ENCODE results near the gene PRIM1. TPM values are rescaled to one million over a fixed set of nuclear protein-coding genes. Genes with fewer than 3 reads are reported as not detected.
A peak's percentile ranks its signal among the peaks of the same experiment; 100 is the strongest.

Gene PRIM1
- total and polyA plus RNA-seq, 2 of the 4 experiments (the other 2 are of a cell fraction), result 8.6 to 12.0 TPM

DNA sequence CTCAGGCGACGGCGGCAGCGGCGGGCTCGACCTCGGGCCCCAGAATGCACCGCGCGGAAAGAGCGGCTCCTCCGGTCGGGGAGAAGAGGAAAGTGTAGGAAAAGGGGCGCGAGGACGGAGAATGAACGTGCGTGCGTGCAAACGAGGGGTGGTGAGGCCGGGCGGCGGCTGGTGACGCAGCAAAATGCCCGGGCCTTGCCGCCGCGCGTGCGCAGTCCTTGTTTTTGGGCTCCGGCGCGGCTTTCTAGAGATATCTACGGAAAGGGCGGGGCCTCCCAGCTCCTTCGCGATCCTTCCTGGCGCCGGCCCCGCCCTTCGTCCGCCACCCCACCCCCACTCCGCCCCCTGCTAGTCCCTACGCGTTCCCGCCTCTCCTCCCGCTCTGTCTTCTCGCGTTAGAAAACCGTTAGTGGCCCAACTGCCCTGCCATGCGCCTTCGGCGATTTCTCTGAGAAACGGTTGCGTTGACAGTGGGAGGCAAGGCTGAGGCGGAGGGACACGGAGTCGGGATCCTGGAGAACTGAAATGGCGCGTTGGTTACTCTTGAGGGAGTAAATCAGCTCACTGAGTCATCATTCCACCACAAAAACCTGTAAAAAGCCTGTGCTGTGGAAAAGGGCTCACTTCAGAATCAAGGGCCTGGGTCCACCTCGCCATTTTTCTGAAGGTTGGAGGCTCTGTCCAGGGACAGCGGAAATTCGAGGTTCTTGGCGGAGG lies 63.8 kb downstream of the PRIM1 start, which contains the start of gene PTGES3:
Gene PTGES3, minus strand, starts transcription at position 156 of the 717 bp plus-strand sequence. CDS start 285 bp downstream, outside the sequence.
- Histone ChIP-seq H4K91ac (ENCODE audit: insufficient read depth, low read depth, low read length) (peak within 1 kb of the TSS; percentile 89), H4K5ac (ENCODE audit: low read depth, low read length) (peak within 1 kb of the TSS; percentile 81), H3K23ac (ENCODE audit: low read depth, low read length) (peak within 1 kb of the TSS; percentile 99), H3K4me1 (ENCODE audit: control insufficient read depth, insufficient read depth, low read length) (peaks cover 6% of the 10 kb centered on the region), H3K27me3 (ENCODE audit: control insufficient read depth, insufficient read depth, low read length) (no peaks in the 10 kb centered on the region), H3K36me3 (ENCODE audit: control insufficient read depth, insufficient read depth, low read length) (no peaks in the 10 kb centered on the region; the same call in none of the 2 replicates), H4K8ac (ENCODE audit: low read depth in 2 of 2, low read length in 2 of 2) (peak within 1 kb of the TSS; percentile 96 to 99), H3K4me3 (ENCODE audit: insufficient read depth, low read depth, low read length) (peak within 1 kb of the TSS; percentile 93), H2BK15ac (ENCODE audit: low read depth, low read length) (peak within 1 kb of the TSS; percentile 13; the same call in 1 of the 3 replicates), H2BK20ac (ENCODE audit: low read depth, low read length) (0 out of 2 replicates have a peak within 1 kb of the TSS, but pooled peaks have one; percentile 28), H2BK120ac (ENCODE audit: low read depth, low read length) (peak within 1 kb of the TSS; percentile 66), H3K4me2 (ENCODE audit: low read depth, low read length) (peak within 1 kb of the TSS; percentile 82), H3K4ac (ENCODE audit: low read depth, low read length) (peak within 1 kb of the TSS; percentile 92), H3K9me3 (ENCODE audit: control insufficient read depth, insufficient read depth, low read length) (no peaks in the 10 kb centered on the region), H3K9ac (ENCODE audit: low read depth, low read length) (peak within 1 kb of the TSS; percentile 98), H3K9me1 (ENCODE audit: insufficient read depth, low read length) (no peaks in the 10 kb centered on the region), H2BK5ac (ENCODE audit: low read depth, low read length, poor library complexity, severe bottlenecking) (peak within 1 kb of the TSS; percentile 84), H3K14ac (replicated peaks; ENCODE audit: low read depth, low read length) (peak within 1 kb of the TSS; percentile 96), H2AFZ (replicated peaks; ENCODE audit: low read length, poor library complexity) (peak within 1 kb of the TSS; percentile 90), H4K20me1 (ENCODE audit: insufficient read depth, low read length) (peaks cover 39% of the 10 kb centered on the region), H2AK5ac (ENCODE audit: low read depth, low read length) (peak within 1 kb of the TSS; percentile 95), H3K79me1 (ENCODE audit: low read depth in 1 of 2, low read length in 2 of 2) (peaks cover 6 to 15% of the 10 kb centered on the region in 2 experiments; a peak in 3 of 4 replicates), H3K18ac (ENCODE audit: low read depth, low read length) (peak within 1 kb of the TSS; percentile 59), H2AK9ac (replicated peaks; ENCODE audit: low read depth, low read length, poor library complexity) (peak within 1 kb of the TSS; percentile 97), H3K27ac (ENCODE audit: insufficient read depth, low read length) (peak within 1 kb of the TSS; percentile 99), H3K56ac (ENCODE audit: extremely low read depth, insufficient read depth, low read length) (peak within 1 kb of the TSS; percentile 97)
- ChIA-PET CTCF (interaction anchor here (2.2 kb wide), 1 partner anchor 52 kb away, joined by 7 read pairs; no protein-coding TSS in a partner anchor), POLR2A (ENCODE audit: unreplicated experiment) (interaction anchor here (0.6 to 1.3 kb wide), 9 partner anchors 11 to 345 kb away, joined by 3 to 8 read pairs (median 4); partner anchors contain the start of gene NACA)
- intact Hi-C loops (cut with micrococcal nuclease), result loop anchor here (1.0 kb wide), 2 partner anchors 37 to 51 kb away; partner anchors contain the start of gene NACA
- ATAC-seq (ENCODE audit: low read depth), result peak; percentile 94
- dilution Hi-C loops (cut with HindIII; ENCODE audit: low sequenced_read_pairs, unreplicated experiment), result no loop called here
- peak; percentile 96 for DNase-seq
- in situ Hi-C loops (cut with MboI; ENCODE audit: low sequenced_read_pairs), result no loop called here
- BruUV-seq (replicated peaks), result no TSS peak
- WGBS, 2 experiments (ENCODE audit: extremely low coverage in 2 of 2, insufficient read length in 1 of 2), result 1% methylated on average over 12 of the region's 64 CpGs; no CpG with 5 or more reads in 1 of the 2 experiments
- TF ChIP-seq BHLHE40 (IDR thresholded peaks at IDR 0.05; ENCODE audit: low read depth, low read length) (peak; percentile 68), CEBPB (IDR thresholded peaks at IDR 0.05; ENCODE audit: low read depth, low read length) (peak; percentile 27; the same call in 1 of the 2 replicates), MXI1 (IDR thresholded peaks at IDR 0.05; ENCODE audit: borderline replicate concordance, low read depth, low read length) (peak; percentile 99), MAZ (IDR thresholded peaks at IDR 0.05; ENCODE audit: borderline replicate concordance, low read depth, low read length) (peak; percentile 69; the same call in 1 of the 2 replicates), ELK1 (IDR thresholded peaks at IDR 0.05; ENCODE audit: borderline replicate concordance, low read depth, low read length) (no peak), RCOR1 (IDR thresholded peaks at IDR 0.05; ENCODE audit: insufficient replicate concordance, low read length) (no peak), RAD21 (IDR thresholded peaks at IDR 0.05; ENCODE audit: low read length) (no peak), FOS (IDR thresholded peaks at IDR 0.05; ENCODE audit: low read depth, low read length) (no peak), RFX5 (IDR thresholded peaks at IDR 0.05; ENCODE audit: low read depth, low read length) (no peak), MAFK (IDR thresholded peaks at IDR 0.05; ENCODE audit: low read depth, low read length) (peak; percentile 58; the same call in 1 of the 2 replicates), CHD1 (IDR thresholded peaks at IDR 0.05; ENCODE audit: low read depth, low read length) (no peak), POLR2A (IDR thresholded peaks at IDR 0.05; ENCODE audit: low read depth, low read length) (peak; percentile 85), SMC3 (IDR thresholded peaks at IDR 0.05; ENCODE audit: low read depth, low read length) (no peak)
- TF ChIP-seq, protein P1, sequence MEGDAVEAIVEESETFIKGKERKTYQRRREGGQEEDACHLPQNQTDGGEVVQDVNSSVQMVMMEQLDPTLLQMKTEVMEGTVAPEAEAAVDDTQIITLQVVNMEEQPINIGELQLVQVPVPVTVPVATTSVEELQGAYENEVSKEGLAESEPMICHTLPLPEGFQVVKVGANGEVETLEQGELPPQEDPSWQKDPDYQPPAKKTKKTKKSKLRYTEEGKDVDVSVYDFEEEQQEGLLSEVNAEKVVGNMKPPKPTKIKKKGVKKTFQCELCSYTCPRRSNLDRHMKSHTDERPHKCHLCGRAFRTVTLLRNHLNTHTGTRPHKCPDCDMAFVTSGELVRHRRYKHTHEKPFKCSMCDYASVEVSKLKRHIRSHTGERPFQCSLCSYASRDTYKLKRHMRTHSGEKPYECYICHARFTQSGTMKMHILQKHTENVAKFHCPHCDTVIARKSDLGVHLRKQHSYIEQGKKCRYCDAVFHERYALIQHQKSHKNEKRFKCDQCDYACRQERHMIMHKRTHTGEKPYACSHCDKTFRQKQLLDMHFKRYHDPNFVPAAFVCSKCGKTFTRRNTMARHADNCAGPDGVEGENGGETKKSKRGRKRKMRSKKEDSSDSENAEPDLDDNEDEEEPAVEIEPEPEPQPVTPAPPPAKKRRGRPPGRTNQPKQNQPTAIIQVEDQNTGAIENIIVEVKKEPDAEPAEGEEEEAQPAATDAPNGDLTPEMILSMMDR (conservative IDR thresholded peaks at IDR 0.05; ENCODE audit: low read depth, low read length), result no peak

Data from IMR-90 (cell line).